BLaER1 (cell line): ENCODE results near the gene GALNT18.

Source experiments
- H3K27ac ChIP-seq: shearing (Covaris generic); formaldehyde crosslinking; 2 replicates; pipeline ENCODE4 v1.8.1; 2022
- H3K27me3 ChIP-seq: shearing (Covaris generic); formaldehyde crosslinking; 2 replicates; pipeline ENCODE4 v1.8.1; 2022
- H3K36me3 ChIP-seq: shearing (Covaris generic); formaldehyde crosslinking; 2 replicates; pipeline ENCODE4 v1.8.1; 2022
- H3K4me1 ChIP-seq: shearing (Covaris generic); formaldehyde crosslinking; 2 replicates; pipeline ENCODE4 v1.8.1; 2022
- H3K4me2 ChIP-seq: shearing (Covaris generic); formaldehyde crosslinking; 2 replicates; pipeline ENCODE4 v1.8.1; 2022
- H3K4me3 ChIP-seq: shearing (Covaris generic); formaldehyde crosslinking; 2 replicates; pipeline ENCODE4 v1.8.1; 2022
- H3K9ac ChIP-seq: shearing (Covaris generic); formaldehyde crosslinking; 2 replicates; pipeline ENCODE4 v1.8.1; 2022
- H3K9me3 ChIP-seq: shearing (Covaris generic); formaldehyde crosslinking; 2 replicates; pipeline ENCODE4 v1.8.1; 2022
- H4K20me1 ChIP-seq: shearing (Covaris generic); formaldehyde crosslinking; 2 replicates; pipeline ENCODE4 v1.8.1; 2022
- Cebpa-rat ChIP-seq: shearing (Covaris generic); IDR thresholded peaks from 2 replicates; pipeline ENCODE4 v1.8.1; 2022

The GALNT18 gene

DNA sequence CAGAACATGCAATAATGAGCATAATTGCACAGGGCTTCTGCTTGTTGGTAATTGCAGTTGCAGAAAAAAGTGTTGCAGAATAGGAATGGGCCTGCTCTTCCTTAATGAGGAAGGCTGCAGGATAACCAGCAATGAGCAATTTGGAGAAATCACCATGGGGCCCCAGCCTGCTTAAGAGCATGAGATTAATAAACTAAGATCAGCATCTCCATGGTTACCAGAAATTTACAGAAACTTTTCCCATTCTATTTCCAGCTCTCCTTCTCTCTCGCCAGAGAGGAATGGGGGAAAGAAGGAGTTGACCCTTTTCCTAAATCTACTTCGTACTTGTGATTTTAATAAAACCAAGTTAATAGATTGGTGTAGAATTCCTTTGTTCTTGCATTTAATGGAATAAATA lies 187.8 kb downstream of the GALNT18 start:
- Histone ChIP-seq H4K20me1 (peaks cover 9% of the 10 kb centered on the region; the same call in 1 of the 2 replicates), H3K4me2 (no peak overlapping the region), H3K4me3 (no peak overlapping the region), H3K27ac (no peak overlapping the region), H3K4me1 (no peaks in the 10 kb centered on the region), H3K9ac (no peak overlapping the region), H3K36me3 (no peaks in the 10 kb centered on the region), H3K9me3 (no peaks in the 10 kb centered on the region), H3K27me3 (peaks cover 13% of the 10 kb centered on the region; the same call in 1 of the 2 replicates)
- no peak for TF ChIP-seq Cebpa-rat

GRCh38 chr11:11432621-11433319 lies 189.0 kb downstream of the GALNT18 start:
- Histone ChIP-seq H3K4me2 (no peak overlapping the region), H4K20me1 (peaks cover 15% of the 10 kb centered on the region; the same call in 1 of the 2 replicates), H3K4me3 (no peak overlapping the region), H3K27ac (no peak overlapping the region), H3K27me3 (peaks cover 22% of the 10 kb centered on the region), H3K36me3 (no peaks in the 10 kb centered on the region), H3K4me1 (no peaks in the 10 kb centered on the region), H3K9me3 (no peaks in the 10 kb centered on the region), H3K9ac (no peak overlapping the region)
- TF ChIP-seq Cebpa-rat: no peak

DNA sequence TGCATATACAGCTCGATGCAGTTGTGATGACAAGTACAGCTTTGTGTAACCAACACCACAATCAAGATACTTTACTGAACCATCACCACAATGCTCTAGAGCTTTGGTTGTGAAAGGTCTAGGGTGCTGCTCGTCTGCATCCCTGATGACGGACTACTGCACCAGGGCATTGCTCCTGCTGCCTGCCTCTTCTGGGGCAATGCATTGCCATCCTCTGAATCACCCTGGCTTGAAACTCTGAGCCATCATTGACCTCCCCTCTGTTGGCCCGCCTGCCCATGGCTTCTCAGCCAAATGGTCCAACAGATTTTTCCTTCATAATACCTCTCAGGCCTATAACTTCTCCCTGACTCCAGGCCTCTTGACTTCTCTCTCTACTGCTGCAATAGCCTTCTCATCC lies 191.4 kb downstream of the GALNT18 start:
- no peak overlapping the region for H3K27ac ChIP-seq

GRCh38 chr11:11428714-11429113 lies 193.1 kb downstream of the GALNT18 start:
- H3K27ac ChIP-seq: no peak overlapping the region
- no peaks in the 10 kb centered on the region for H3K4me1 ChIP-seq
- no peak overlapping the region for H3K4me2 ChIP-seq
- H3K9ac ChIP-seq: no peak overlapping the region
- no peak for TF ChIP-seq Cebpa-rat
- H3K36me3 ChIP-seq: no peaks in the 10 kb centered on the region
- H3K9me3 ChIP-seq: no peaks in the 10 kb centered on the region
- no peak overlapping the region for H3K4me3 ChIP-seq
- peaks cover 57% of the 10 kb centered on the region for H3K27me3 ChIP-seq
- H4K20me1 ChIP-seq: peaks cover 47% of the 10 kb centered on the region; the same call in 1 of the 2 replicates

More for the DNA sequence above, 191.4 kb downstream of the GALNT18 start:
- H3K36me3 ChIP-seq: no peaks in the 10 kb centered on the region
- H4K20me1 ChIP-seq: peaks cover 30% of the 10 kb centered on the region; the same call in 1 of the 2 replicates
- H3K4me2 ChIP-seq: no peak overlapping the region
- no peak overlapping the region for H3K4me3 ChIP-seq
- no peak for TF ChIP-seq Cebpa-rat
- no peaks in the 10 kb centered on the region for H3K4me1 ChIP-seq
- H3K9ac ChIP-seq: no peak overlapping the region
- peaks cover 40% of the 10 kb centered on the region for H3K27me3 ChIP-seq
- H3K9me3 ChIP-seq: no peaks in the 10 kb centered on the region

DNA sequence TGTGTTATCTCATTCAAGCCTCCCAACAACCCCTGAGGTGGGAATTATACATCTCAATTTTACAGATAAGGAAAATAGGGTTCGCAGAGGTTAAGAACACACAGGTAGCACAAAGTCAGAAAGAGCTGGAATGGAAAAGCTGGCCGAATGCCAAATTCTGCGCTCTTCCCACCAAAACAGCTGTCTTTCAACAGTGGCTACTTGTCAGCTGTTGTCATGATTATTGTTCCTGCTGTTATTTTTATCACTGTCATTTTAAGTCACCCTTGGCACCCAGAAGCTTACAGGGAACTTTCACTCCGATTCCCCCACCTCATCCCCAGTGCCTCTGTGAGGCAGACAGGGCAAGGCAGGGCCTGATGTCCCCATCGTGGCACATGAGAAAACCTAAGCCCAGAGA lies 194.3 kb downstream of the GALNT18 start:
- H4K20me1 ChIP-seq: peaks cover 56% of the 10 kb centered on the region; the same call in 1 of the 2 replicates
- no peak overlapping the region for H3K4me3 ChIP-seq
- no peaks in the 10 kb centered on the region for H3K9me3 ChIP-seq
- H3K27me3 ChIP-seq: peaks cover 69% of the 10 kb centered on the region
- no peak for TF ChIP-seq Cebpa-rat
- H3K9ac ChIP-seq: no peak overlapping the region
- no peak overlapping the region for H3K27ac ChIP-seq
- no peak overlapping the region for H3K4me2 ChIP-seq
- H3K4me1 ChIP-seq: no peaks in the 10 kb centered on the region
- H3K36me3 ChIP-seq: no peaks in the 10 kb centered on the region

DNA sequence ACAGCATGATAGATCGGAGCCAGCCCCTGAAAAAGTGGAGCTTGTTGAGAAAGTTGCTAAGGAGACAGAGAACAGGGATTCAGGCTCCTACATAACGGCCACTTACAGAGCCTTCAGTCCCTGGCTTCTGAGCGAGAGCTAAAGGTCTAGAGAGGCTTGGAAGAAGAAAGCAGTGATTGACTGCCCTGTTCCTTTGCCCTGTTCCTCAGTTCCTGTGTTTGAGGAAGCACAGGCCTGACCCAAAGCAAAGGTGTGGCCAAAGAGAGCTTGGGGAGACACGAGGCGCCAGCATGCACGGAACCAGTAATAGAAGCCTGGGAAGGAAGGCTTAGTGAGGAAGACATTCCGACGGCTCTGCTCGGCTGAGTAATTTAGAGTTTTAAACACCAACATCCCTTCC lies 194.7 kb downstream of the GALNT18 start:
- Histone ChIP-seq H3K36me3 (no peaks in the 10 kb centered on the region), H3K4me2 (no peak overlapping the region), H3K9me3 (no peaks in the 10 kb centered on the region), H3K4me1 (no peaks in the 10 kb centered on the region), H3K27ac (no peak overlapping the region), H4K20me1 (peaks cover 59% of the 10 kb centered on the region), H3K27me3 (peaks cover 73% of the 10 kb centered on the region), H3K9ac (no peak overlapping the region), H3K4me3 (no peak overlapping the region)
- no peak for TF ChIP-seq Cebpa-rat

DNA sequence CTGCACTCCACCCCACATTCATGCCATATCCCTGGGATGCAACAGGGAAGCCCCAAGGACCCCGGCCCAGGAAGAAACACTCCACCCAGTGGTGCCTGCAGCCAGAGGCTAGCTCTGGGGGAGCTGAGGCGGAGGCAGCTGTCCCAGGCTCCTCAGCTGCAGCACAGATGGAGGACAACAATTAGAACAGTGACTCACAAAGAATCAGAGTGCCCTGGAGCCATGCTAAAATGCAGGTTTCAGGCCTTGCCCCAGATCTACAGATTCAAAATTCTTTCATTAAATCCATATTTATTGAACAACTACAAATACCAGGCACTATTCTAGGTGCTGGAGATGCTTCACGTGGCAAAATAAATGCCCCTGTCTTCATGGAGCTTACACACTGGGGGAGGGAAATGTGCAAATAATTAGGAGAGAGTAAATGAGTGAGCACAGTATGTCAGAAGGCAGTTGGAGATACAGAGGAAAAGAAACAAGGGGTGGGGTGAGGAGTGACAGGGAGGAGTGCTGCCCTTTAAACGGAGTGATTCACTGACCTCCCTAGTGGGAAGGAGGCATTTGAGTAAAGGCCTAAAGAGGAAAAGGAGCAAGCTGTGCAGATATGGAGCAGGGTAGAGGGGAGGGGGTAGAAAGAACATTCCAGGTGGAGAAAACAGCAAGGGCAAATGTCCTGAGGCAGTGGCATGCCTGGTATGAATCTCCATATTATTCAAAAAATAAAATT lies 195.4 kb downstream of the GALNT18 start:
- no peak overlapping the region for H3K27ac ChIP-seq
- no peak overlapping the region for H3K4me3 ChIP-seq
- H3K9me3 ChIP-seq: no peaks in the 10 kb centered on the region
- H3K9ac ChIP-seq: no peak overlapping the region
- peaks cover 80% of the 10 kb centered on the region for H3K27me3 ChIP-seq
- H3K4me1 ChIP-seq: no peaks in the 10 kb centered on the region
- TF ChIP-seq Cebpa-rat: no peak
- no peak overlapping the region for H3K4me2 ChIP-seq
- peaks cover 66% of the 10 kb centered on the region for H4K20me1 ChIP-seq
- no peaks in the 10 kb centered on the region for H3K36me3 ChIP-seq

DNA sequence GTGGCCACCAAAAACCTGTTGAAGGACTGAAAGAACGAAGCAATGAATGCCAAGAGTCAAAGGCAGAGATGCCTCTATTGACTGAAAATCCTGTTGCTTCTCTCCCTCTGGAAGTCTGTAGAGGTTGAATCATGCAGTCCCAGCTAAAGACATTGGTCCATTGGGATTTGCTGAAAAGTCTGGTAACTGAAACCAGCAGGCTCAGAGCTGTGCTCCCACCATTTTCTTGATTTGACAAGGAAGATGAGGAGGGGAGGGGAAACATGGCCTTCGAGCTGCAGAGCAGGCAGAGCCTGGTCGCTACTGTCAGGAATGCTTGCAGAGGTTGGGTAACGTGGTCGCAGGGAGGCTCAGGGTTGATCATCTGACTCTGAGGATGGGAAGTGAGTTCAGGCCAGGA lies 196.0 kb downstream of the GALNT18 start:
- no peak overlapping the region for H3K27ac ChIP-seq
- no peaks in the 10 kb centered on the region for H3K36me3 ChIP-seq
- TF ChIP-seq Cebpa-rat: no peak
- no peaks in the 10 kb centered on the region for H3K4me1 ChIP-seq
- H4K20me1 ChIP-seq: peaks cover 72% of the 10 kb centered on the region
- H3K9me3 ChIP-seq: no peaks in the 10 kb centered on the region
- H3K9ac ChIP-seq: no peak overlapping the region
- peaks cover 86% of the 10 kb centered on the region for H3K27me3 ChIP-seq
- H3K4me3 ChIP-seq: no peak overlapping the region
- H3K4me2 ChIP-seq: no peak overlapping the region

GRCh38 chr11:11424688-11425087 lies 197.1 kb downstream of the GALNT18 start:
- Histone ChIP-seq H4K20me1 (peaks cover 83% of the 10 kb centered on the region), H3K36me3 (no peaks in the 10 kb centered on the region), H3K27me3 (peaks cover 95% of the 10 kb centered on the region), H3K27ac (no peak overlapping the region), H3K4me3 (no peak overlapping the region), H3K4me2 (no peak overlapping the region), H3K9me3 (no peaks in the 10 kb centered on the region), H3K4me1 (no peaks in the 10 kb centered on the region), H3K9ac (no peak overlapping the region)
- no peak for TF ChIP-seq Cebpa-rat

DNA sequence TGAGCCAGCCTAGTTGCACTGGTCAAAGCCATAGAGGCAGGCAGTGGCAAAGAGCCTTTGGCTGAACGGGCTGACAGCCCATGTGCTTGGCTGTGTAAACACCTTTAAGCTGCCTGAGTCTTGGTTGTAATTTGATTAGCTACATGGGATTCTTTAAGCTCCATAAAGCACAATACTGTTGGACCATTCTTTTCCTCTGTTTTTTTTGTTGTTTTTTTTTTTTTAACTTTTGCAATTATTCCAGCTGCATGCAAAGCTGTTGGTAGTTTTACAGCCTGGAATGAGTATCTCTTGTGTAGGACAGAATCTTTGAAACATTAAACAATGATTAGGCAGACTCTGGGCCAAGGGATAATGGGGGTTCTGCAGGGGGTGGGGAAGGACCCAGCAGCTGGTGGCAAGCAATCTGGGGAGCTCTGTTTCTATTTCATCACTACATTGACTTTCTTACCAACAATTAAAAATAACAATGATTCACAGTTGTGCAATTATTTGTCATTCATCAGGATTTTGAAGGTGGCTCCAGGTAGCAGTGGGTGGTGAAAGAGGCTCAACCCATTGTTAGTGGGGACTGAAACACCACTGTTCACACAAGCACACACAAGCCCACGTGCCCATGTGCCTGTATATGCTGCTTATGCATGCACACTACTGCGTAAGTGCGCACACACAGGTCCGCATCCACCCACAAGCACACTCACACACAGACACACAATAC lies 199.2 kb downstream of the GALNT18 start:
- no peaks in the 10 kb centered on the region for H3K9me3 ChIP-seq
- no peak overlapping the region for H3K4me2 ChIP-seq
- H4K20me1 ChIP-seq: peaks cover 96% of the 10 kb centered on the region
- TF ChIP-seq Cebpa-rat: no peak
- peaks cover 99% of the 10 kb centered on the region for H3K27me3 ChIP-seq
- no peak overlapping the region for H3K4me3 ChIP-seq
- H3K4me1 ChIP-seq: no peaks in the 10 kb centered on the region
- H3K9ac ChIP-seq: no peak overlapping the region
- H3K27ac ChIP-seq: no peak overlapping the region
- no peaks in the 10 kb centered on the region for H3K36me3 ChIP-seq
